ENCODE measurements around the gene FSTL4. TPM values are rescaled to one million over a fixed set of nuclear protein-coding genes. Genes with fewer than 3 reads are reported as not detected.
A peak's percentile ranks its signal among the peaks of the same experiment; 100 is the strongest.

The FSTL4 gene
- total RNA-seq: under 1 TPM in 1 of 2 experiments, not detected in 1; 0.36 TPM

GRCh38 chr5:133612249-133612860 lies at the start of gene FSTL4:
FSTL4 (minus strand) TSS chr5:133612541.
- intact Hi-C loops (cut with micrococcal nuclease): loop anchor here (10.0 kb wide), 1 partner anchor 128 kb away; no protein-coding TSS in a partner anchor
- H3K36me3 Mint-ChIP-seq: no peaks in the 10 kb centered on the region
- ChIA-PET POLR2A (no interaction called here), CTCF (interaction anchor here (0.7 to 1.8 kb wide), 3 partner anchors 12 to 189 kb away, joined by 3 to 6 read pairs (median 3); no protein-coding TSS in a partner anchor)
- no peak within 1 kb of the TSS for H3K27ac Mint-ChIP-seq
- H3K4me3 Mint-ChIP-seq: peak within 1 kb of the TSS; percentile 59
- peaks cover 51% of the 10 kb centered on the region for H3K27me3 Mint-ChIP-seq
- peaks cover 7% of the 10 kb centered on the region for H3K4me1 Mint-ChIP-seq (ENCODE audit: low read depth)
- H3K9me3 Mint-ChIP-seq: no peaks in the 10 kb centered on the region
- peak; percentile 42 for DNase-seq

- Mint-ChIP-seq H3K4me3 (no peak overlapping the region), H3K9me3 (no peaks in the 10 kb centered on the region), H3K4me1 (ENCODE audit: low read depth) (no peaks in the 10 kb centered on the region), H3K27me3 (peaks cover 8% of the 10 kb centered on the region), H3K36me3 (no peaks in the 10 kb centered on the region), H3K27ac (no peak overlapping the region)
- ChIA-PET CTCF (no interaction called here), POLR2A (no interaction called here)
- no peak for DNase-seq
- intact Hi-C loops (cut with micrococcal nuclease): no loop called here
These were observed 49.0 kb upstream of the FSTL4 start for GRCh38 chr5:133661389-133661788.

- no peaks in the 10 kb centered on the region for H3K9me3 Mint-ChIP-seq
- H3K27me3 Mint-ChIP-seq: peaks cover 4% of the 10 kb centered on the region
- CTCF ChIA-PET: no interaction called here
- DNase-seq: no peak
- H3K27ac Mint-ChIP-seq: no peak overlapping the region
- POLR2A ChIA-PET: no interaction called here
- H3K4me3 Mint-ChIP-seq: no peak overlapping the region
- H3K4me1 Mint-ChIP-seq (ENCODE audit: low read depth): no peaks in the 10 kb centered on the region
- intact Hi-C loops (cut with micrococcal nuclease): no loop called here
- no peaks in the 10 kb centered on the region for H3K36me3 Mint-ChIP-seq
These were observed 46.0 kb upstream of the FSTL4 start for GRCh38 chr5:133658327-133658726.

GRCh38 chr5:133657036-133657435 lies 44.7 kb upstream of the FSTL4 start:
- H3K36me3 Mint-ChIP-seq: no peaks in the 10 kb centered on the region
- H3K4me3 Mint-ChIP-seq: no peak overlapping the region
- no peaks in the 10 kb centered on the region for H3K9me3 Mint-ChIP-seq
- no peaks in the 10 kb centered on the region for H3K4me1 Mint-ChIP-seq (ENCODE audit: low read depth)
- no peak for DNase-seq
- intact Hi-C loops (cut with micrococcal nuclease): no loop called here
- POLR2A ChIA-PET: no interaction called here
- H3K27ac Mint-ChIP-seq: no peak overlapping the region
- CTCF ChIA-PET: no interaction called here
- H3K27me3 Mint-ChIP-seq: peaks cover 5% of the 10 kb centered on the region

- Mint-ChIP-seq H3K4me3 (no peak overlapping the region), H3K27me3 (peaks cover 5% of the 10 kb centered on the region), H3K9me3 (no peaks in the 10 kb centered on the region), H3K27ac (no peak overlapping the region), H3K36me3 (no peaks in the 10 kb centered on the region), H3K4me1 (ENCODE audit: low read depth) (no peaks in the 10 kb centered on the region)
- CTCF ChIA-PET: no interaction called here
- DNase-seq: no peak
- POLR2A ChIA-PET: no interaction called here
- intact Hi-C loops (cut with micrococcal nuclease): no loop called here
These were observed 43.6 kb upstream of the FSTL4 start for GRCh38 chr5:133655966-133656365.

GRCh38 chr5:133653760-133654049 lies 41.4 kb upstream of the FSTL4 start:
- Mint-ChIP-seq H3K4me1 (ENCODE audit: low read depth) (no peaks in the 10 kb centered on the region), H3K9me3 (no peaks in the 10 kb centered on the region), H3K36me3 (no peaks in the 10 kb centered on the region), H3K4me3 (no peak overlapping the region), H3K27me3 (peaks cover 6% of the 10 kb centered on the region), H3K27ac (no peak overlapping the region)
- ChIA-PET POLR2A (no interaction called here), CTCF (no interaction called here)
- intact Hi-C loops (cut with micrococcal nuclease): no loop called here
- DNase-seq: no peak

GRCh38 chr5:133652951-133653759 lies 40.8 kb upstream of the FSTL4 start:
- Mint-ChIP-seq H3K27ac (no peak overlapping the region), H3K27me3 (peaks cover 7% of the 10 kb centered on the region), H3K4me3 (no peak overlapping the region), H3K9me3 (no peaks in the 10 kb centered on the region), H3K36me3 (no peaks in the 10 kb centered on the region), H3K4me1 (ENCODE audit: low read depth) (no peaks in the 10 kb centered on the region)
- DNase-seq: no peak
- ChIA-PET POLR2A (no interaction called here), CTCF (no interaction called here)
- intact Hi-C loops (cut with micrococcal nuclease): no loop called here

GRCh38 chr5:133644000-133644865 lies 31.9 kb upstream of the FSTL4 start:
- no peak for DNase-seq
- no peak overlapping the region for H3K4me3 Mint-ChIP-seq
- no peak overlapping the region for H3K27ac Mint-ChIP-seq
- H3K4me1 Mint-ChIP-seq (ENCODE audit: low read depth): no peaks in the 10 kb centered on the region
- ChIA-PET CTCF (no interaction called here), POLR2A (no interaction called here)
- peaks cover 37% of the 10 kb centered on the region for H3K27me3 Mint-ChIP-seq
- H3K9me3 Mint-ChIP-seq: no peaks in the 10 kb centered on the region
- H3K36me3 Mint-ChIP-seq: no peaks in the 10 kb centered on the region
- intact Hi-C loops (cut with micrococcal nuclease): no loop called here

GRCh38 chr5:133643365-133643764 lies 31.0 kb upstream of the FSTL4 start:
- Mint-ChIP-seq H3K27ac (no peak overlapping the region), H3K36me3 (no peaks in the 10 kb centered on the region), H3K4me1 (ENCODE audit: low read depth) (no peaks in the 10 kb centered on the region), H3K4me3 (no peak overlapping the region), H3K27me3 (peaks cover 38% of the 10 kb centered on the region), H3K9me3 (no peaks in the 10 kb centered on the region)
- intact Hi-C loops (cut with micrococcal nuclease): no loop called here
- POLR2A ChIA-PET: no interaction called here
- CTCF ChIA-PET: no interaction called here
- no peak for DNase-seq

GRCh38 chr5:133642153-133642722 lies 29.9 kb upstream of the FSTL4 start:
- CTCF ChIA-PET: no interaction called here
- H3K4me3 Mint-ChIP-seq: no peak overlapping the region
- intact Hi-C loops (cut with micrococcal nuclease): no loop called here
- no peaks in the 10 kb centered on the region for H3K4me1 Mint-ChIP-seq (ENCODE audit: low read depth)
- no peak overlapping the region for H3K27ac Mint-ChIP-seq
- DNase-seq: no peak
- POLR2A ChIA-PET: no interaction called here
- peaks cover 40% of the 10 kb centered on the region for H3K27me3 Mint-ChIP-seq
- H3K9me3 Mint-ChIP-seq: no peaks in the 10 kb centered on the region
- no peaks in the 10 kb centered on the region for H3K36me3 Mint-ChIP-seq

- H3K27me3 Mint-ChIP-seq: peaks cover 42% of the 10 kb centered on the region
- H3K36me3 Mint-ChIP-seq: no peaks in the 10 kb centered on the region
- no peak overlapping the region for H3K27ac Mint-ChIP-seq
- H3K9me3 Mint-ChIP-seq: no peaks in the 10 kb centered on the region
- CTCF ChIA-PET: interaction anchor here (0.6 kb wide), 1 partner anchor 530 kb away, joined by 3 read pairs; no protein-coding TSS in a partner anchor
- POLR2A ChIA-PET: no interaction called here
- no peak for DNase-seq
- intact Hi-C loops (cut with micrococcal nuclease): no loop called here
- no peaks in the 10 kb centered on the region for H3K4me1 Mint-ChIP-seq (ENCODE audit: low read depth)
- no peak overlapping the region for H3K4me3 Mint-ChIP-seq
These were observed 29.3 kb upstream of the FSTL4 start for GRCh38 chr5:133641683-133642082.

- Mint-ChIP-seq H3K9me3 (no peaks in the 10 kb centered on the region), H3K4me1 (ENCODE audit: low read depth) (no peaks in the 10 kb centered on the region), H3K4me3 (no peak overlapping the region), H3K27me3 (peaks cover 38% of the 10 kb centered on the region), H3K36me3 (no peaks in the 10 kb centered on the region), H3K27ac (no peak overlapping the region)
- intact Hi-C loops (cut with micrococcal nuclease): no loop called here
- ChIA-PET CTCF (no interaction called here), POLR2A (no interaction called here)
- no peak for DNase-seq
These were observed 27.6 kb upstream of the FSTL4 start for GRCh38 chr5:133639850-133640528.

All from activated CD4-positive, alpha-beta memory T cell treated with anti-CD3 and anti-CD28 coated beads for 36 hours (primary cell).